Cardiac fibroblast (primary cell): ENCODE data around the gene HDGFL3.
"Not testable (repeated sequence)": the region's sequence is repeated elsewhere in the genome, so short reads cannot be mapped to it uniquely, and the experiment has no call there.

Source experiments
- DNase-seq, 2 donors: peaks; one replicate each; pipeline versions ENCODE4 v3.0.0 to v3.0.0-alpha.2; 2010; ENCODE audit warnings: low read depth in 2 of 2
- H3K4me3 ChIP-seq, 2 donors: replicated peaks in 1 of 2; 1 replicate in 1 of 2; 2 replicates in 1 of 2; pipeline ENCODE4 v1.5.1; 2011; ENCODE audit warnings: low read depth in 2 of 2, low read length in 2 of 2, mild to moderate bottlenecking in 2 of 2, moderate library complexity in 1 of 2
- TF ChIP-seq, protein P1 (sequence below): IDR thresholded peaks from one replicate; pipeline ENCODE4 v1.5.1; 2011; ENCODE audit warnings: low read depth, mild to moderate bottlenecking, low read length, inconsistent platforms

HDGFL3 gene

GRCh38 chr15:83185561-83185960 lies 22.1 kb downstream of the HDGFL3 start:
- H3K4me3 ChIP-seq: no peak overlapping the region
- no peak for DNase-seq
- TF ChIP-seq, protein P1, sequence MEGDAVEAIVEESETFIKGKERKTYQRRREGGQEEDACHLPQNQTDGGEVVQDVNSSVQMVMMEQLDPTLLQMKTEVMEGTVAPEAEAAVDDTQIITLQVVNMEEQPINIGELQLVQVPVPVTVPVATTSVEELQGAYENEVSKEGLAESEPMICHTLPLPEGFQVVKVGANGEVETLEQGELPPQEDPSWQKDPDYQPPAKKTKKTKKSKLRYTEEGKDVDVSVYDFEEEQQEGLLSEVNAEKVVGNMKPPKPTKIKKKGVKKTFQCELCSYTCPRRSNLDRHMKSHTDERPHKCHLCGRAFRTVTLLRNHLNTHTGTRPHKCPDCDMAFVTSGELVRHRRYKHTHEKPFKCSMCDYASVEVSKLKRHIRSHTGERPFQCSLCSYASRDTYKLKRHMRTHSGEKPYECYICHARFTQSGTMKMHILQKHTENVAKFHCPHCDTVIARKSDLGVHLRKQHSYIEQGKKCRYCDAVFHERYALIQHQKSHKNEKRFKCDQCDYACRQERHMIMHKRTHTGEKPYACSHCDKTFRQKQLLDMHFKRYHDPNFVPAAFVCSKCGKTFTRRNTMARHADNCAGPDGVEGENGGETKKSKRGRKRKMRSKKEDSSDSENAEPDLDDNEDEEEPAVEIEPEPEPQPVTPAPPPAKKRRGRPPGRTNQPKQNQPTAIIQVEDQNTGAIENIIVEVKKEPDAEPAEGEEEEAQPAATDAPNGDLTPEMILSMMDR: no peak

- no peak overlapping the region for H3K4me3 ChIP-seq
- DNase-seq: no peak
- TF ChIP-seq, protein P1: no peak
These were observed 28.7 kb downstream of the HDGFL3 start for GRCh38 chr15:83178869-83179325.

- TF ChIP-seq, protein P1: no peak
- DNase-seq: no peak
- H3K4me3 ChIP-seq: no peak overlapping the region
These were observed 29.2 kb downstream of the HDGFL3 start for GRCh38 chr15:83178390-83178789.

GRCh38 chr15:83174891-83175290 lies 32.7 kb downstream of the HDGFL3 start:
- no peak for DNase-seq
- TF ChIP-seq, protein P1: no peak
- no peak overlapping the region for H3K4me3 ChIP-seq

DNA sequence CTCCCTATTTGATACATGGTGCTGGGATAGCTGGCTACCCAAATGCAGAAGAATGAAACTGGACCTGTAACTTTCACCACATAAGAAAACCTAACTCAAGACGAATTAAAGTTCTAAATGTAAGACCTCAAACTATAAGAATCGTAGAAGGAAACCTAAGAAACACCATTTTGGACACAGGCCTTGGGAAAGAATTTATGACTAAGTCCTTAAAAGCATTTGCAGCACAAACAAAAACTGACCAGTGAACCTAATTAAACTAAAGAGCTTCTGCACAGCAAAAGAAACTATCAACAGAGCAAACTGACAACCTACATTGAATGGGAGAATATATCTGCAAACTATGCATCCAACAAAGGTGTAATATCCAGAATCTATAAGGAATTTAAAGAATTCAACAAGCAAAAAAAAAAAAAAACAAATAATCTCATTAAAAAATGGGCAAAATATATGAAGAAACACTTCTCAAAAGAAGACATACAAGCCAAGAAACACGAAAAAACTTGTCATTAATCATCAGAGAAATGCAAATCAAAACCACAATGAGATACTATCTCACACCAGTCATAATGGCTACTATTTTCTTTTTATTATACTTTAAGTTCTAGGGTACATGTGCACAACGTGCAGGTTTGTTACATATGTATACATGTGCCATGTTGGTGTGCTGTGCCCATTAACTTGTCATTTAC lies 37.0 kb downstream of the HDGFL3 start:
- TF ChIP-seq, protein P1: no peak
- H3K4me3 ChIP-seq: no peak overlapping the region
- DNase-seq: peak; percentile 12 to 50

- DNase-seq, H3K4me3 ChIP-seq: not testable (repeated sequence)
These were observed 38.0 kb downstream of the HDGFL3 start for GRCh38 chr15:83169576-83169975.

DNA sequence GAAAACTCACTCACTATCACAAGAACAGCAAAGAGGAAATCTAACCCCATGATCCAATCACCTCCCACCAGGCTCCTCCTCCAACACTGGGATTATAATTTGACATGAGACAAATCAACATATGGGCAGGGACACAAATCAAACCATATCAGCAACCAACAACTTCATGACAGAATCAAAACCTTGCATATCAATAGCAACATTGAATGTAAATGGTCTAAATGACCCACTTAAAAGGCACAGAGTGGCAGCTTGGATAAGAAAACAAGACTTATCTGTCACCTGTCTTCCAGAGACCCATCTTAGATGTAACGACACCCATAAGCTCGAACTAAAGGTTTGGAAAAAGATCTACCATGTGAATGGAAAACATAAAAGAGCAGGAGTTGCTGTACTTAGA lies 40.8 kb downstream of the HDGFL3 start:
- H3K4me3 ChIP-seq: no peak overlapping the region
- no peak for DNase-seq
- TF ChIP-seq, protein P1: no peak
